GM12864 (cell line): ENCODE data around the gene SLC36A1.
"Not testable (repeated sequence)": the region's sequence is repeated elsewhere in the genome, so short reads cannot be mapped to it uniquely, and the experiment has no call there.

ENCODE experiments used
- DNase-seq: peaks from one replicate; pipeline ENCODE4 v3.0.0-alpha.2; 2011; ENCODE audit warnings: low read depth
- H3K4me3 ChIP-seq: 2 replicates; pipeline ENCODE4 v1.5.1; 2011; ENCODE audit warnings: mild to moderate bottlenecking, low read depth, low read length, control low read depth
- CTCF ChIP-seq: IDR thresholded peaks from 2 replicates; pipeline ENCODE4 v1.5.1; 2011; ENCODE audit warnings: low read depth, mild to moderate bottlenecking, moderate library complexity, low read length, control low read depth, inconsistent platforms; ENCODE audit errors: missing control alignments

Gene SLC36A1

GRCh38 chr5:151417712-151418111, 29.7 kb upstream of the SLC36A1 start:
- no peak overlapping the region for H3K4me3 ChIP-seq
- no peak for TF ChIP-seq CTCF
- DNase-seq, result no peak

DNA sequence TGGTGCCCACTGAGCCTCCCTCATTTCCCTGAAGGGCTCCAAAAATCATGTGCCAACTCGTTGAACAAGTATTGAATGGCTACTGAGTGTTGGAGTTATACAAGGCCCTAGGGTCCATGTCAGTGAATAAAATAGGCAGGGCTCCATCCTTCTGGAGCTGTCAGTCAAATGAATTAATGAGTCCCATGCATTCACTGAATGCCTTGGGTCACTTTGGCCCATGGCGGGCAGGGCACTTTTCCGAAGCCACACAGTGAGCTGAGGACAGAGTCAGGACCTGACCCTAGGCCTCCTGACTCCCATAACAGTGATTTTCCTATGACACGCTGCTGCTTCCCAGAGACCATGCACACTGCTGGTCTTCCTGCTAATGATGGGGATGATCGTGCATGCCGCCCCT, 27.3 kb upstream of the SLC36A1 start:
- DNase-seq, result no peak
- no peak for TF ChIP-seq CTCF
- H3K4me3 ChIP-seq, result no peak overlapping the region

- H3K4me3 ChIP-seq, result no peak overlapping the region
- no peak for TF ChIP-seq CTCF
These were observed 22.4 kb upstream of the SLC36A1 start for GRCh38 chr5:151424892-151425523.

GRCh38 chr5:151426347-151426746, 21.1 kb upstream of the SLC36A1 start:
- not testable (repeated sequence) for DNase-seq, H3K4me3 ChIP-seq

More at GRCh38 chr5:151424892-151425523, 22.4 kb upstream of the SLC36A1 start:
- DNase-seq, result no peak

DNA sequence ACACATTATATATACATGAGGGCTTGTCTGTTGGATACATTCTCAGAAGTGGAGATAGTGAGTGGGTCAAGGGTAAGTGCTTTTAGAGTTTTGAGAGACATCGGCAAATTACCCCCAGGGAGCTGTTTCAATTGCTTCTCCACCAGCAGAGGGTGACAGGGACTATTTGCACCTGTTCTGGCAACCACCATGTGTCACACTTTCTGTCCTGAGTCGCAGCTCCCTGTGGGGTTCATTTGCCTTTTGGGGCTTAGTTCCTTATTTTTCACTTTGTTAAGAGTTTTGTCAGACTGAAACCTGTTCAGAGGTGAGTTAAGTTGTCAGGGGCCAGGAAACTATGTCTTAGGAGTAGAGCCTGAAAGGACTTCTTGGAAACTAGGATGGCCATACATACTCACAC, 20.1 kb upstream of the SLC36A1 start:
- H3K4me3 ChIP-seq, result no peak overlapping the region
- peak; percentile 76 for DNase-seq
- peak; percentile 66 for TF ChIP-seq CTCF

DNA sequence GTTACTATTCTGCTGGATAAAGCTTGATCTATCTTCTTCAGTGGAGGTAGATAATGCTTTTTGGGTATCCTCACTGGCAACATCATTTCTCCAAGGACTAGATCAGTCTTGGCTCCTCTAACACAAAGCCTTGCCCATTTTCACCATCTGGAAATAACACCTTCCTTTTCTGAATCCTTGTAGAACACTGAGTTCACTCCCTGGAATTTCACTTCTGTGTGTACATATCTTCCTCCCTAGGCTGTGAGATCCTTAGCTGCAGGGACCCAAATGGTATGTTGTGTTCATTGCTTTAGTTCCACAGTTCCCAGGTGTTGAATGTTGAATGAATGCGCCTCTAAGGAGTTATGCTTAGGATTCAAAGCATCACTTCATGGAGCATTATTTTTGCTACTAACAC, 16.7 kb upstream of the SLC36A1 start:
- no peak for DNase-seq
- TF ChIP-seq CTCF, result no peak
- H3K4me3 ChIP-seq, result no peak overlapping the region

- H3K4me3 ChIP-seq, result no peak overlapping the region
- TF ChIP-seq CTCF, result no peak
- no peak for DNase-seq
These were observed 15.7 kb upstream of the SLC36A1 start for GRCh38 chr5:151431666-151432065.
